ENCODE measurements around the gene PRR15L.
"Not testable (repeated sequence)": the region's sequence is repeated elsewhere in the genome, so short reads cannot be mapped to it uniquely, and the experiment has no call there.

PRR15L gene

GRCh38 chr17:47957591-47958490 lies at the start of gene PRR15L:
TSS of gene PRR15L (minus strand) at chr17:47957883. CDS start at chr17:47953234, 4,649 bp downstream.
- DNase-seq (ENCODE audit: low spot score): no peak
- FAIRE-seq: no peak

- FAIRE-seq: no peak
Observed at GRCh38 chr17:48006936-48007709, 49.4 kb upstream of the PRR15L start.

GRCh38 chr17:48004983-48005382 lies 47.3 kb upstream of the PRR15L start:
- DNase-seq (ENCODE audit: low spot score): no peak
- FAIRE-seq: no peak

More at GRCh38 chr17:48006936-48007709, 49.4 kb upstream of the PRR15L start:
- DNase-seq (ENCODE audit: low spot score): no peak

- no peak for DNase-seq (ENCODE audit: low spot score)
- no peak for FAIRE-seq
Observed at GRCh38 chr17:48003417-48004151, 45.9 kb upstream of the PRR15L start.

- no peak for FAIRE-seq
- DNase-seq (ENCODE audit: low spot score): no peak
Observed at GRCh38 chr17:48002916-48003416, 45.3 kb upstream of the PRR15L start.

- DNase-seq (ENCODE audit: low spot score): peak; percentile 57
- no peak for FAIRE-seq
Observed at GRCh38 chr17:48002266-48002915, 44.7 kb upstream of the PRR15L start.

- FAIRE-seq; DNase-seq (ENCODE audit: low spot score): not testable (repeated sequence)
Observed at GRCh38 chr17:48001657-48002056, 44.0 kb upstream of the PRR15L start.

- FAIRE-seq (no peak), DNase-seq (ENCODE audit: low spot score) (no peak)
Observed at GRCh38 chr17:48001197-48001596, 43.5 kb upstream of the PRR15L start.

- FAIRE-seq: no peak
Observed at GRCh38 chr17:47999582-47999981, 41.9 kb upstream of the PRR15L start.

GRCh38 chr17:47998044-47998443 lies 40.4 kb upstream of the PRR15L start:
- FAIRE-seq (no peak), DNase-seq (ENCODE audit: low spot score) (no peak)

More at GRCh38 chr17:47999582-47999981, 41.9 kb upstream of the PRR15L start:
- no peak for DNase-seq (ENCODE audit: low spot score)

- DNase-seq (ENCODE audit: low spot score) (no peak), FAIRE-seq (no peak)
Observed at GRCh38 chr17:47997586-47997985, 39.9 kb upstream of the PRR15L start.

- DNase-seq (ENCODE audit: low spot score): no peak
- FAIRE-seq: no peak
Observed at GRCh38 chr17:47996201-47996600, 38.5 kb upstream of the PRR15L start.

GRCh38 chr17:47995241-47995935 lies 37.7 kb upstream of the PRR15L start:
- FAIRE-seq (no peak), DNase-seq (ENCODE audit: low spot score) (no peak)

- no peak for FAIRE-seq
- no peak for DNase-seq (ENCODE audit: low spot score)
Observed at GRCh38 chr17:47994724-47995123, 37.0 kb upstream of the PRR15L start.

- DNase-seq (ENCODE audit: low spot score): no peak
- peak; percentile 20 for FAIRE-seq
Observed at GRCh38 chr17:47993964-47994363, 36.3 kb upstream of the PRR15L start.

GRCh38 chr17:47993031-47993564 lies 35.4 kb upstream of the PRR15L start:
- no peak for DNase-seq (ENCODE audit: low spot score)
- no peak for FAIRE-seq

GRCh38 chr17:47992216-47992615 lies 34.5 kb upstream of the PRR15L start:
- FAIRE-seq: no peak
- no peak for DNase-seq (ENCODE audit: low spot score)

GRCh38 chr17:47990962-47991731 lies 33.5 kb upstream of the PRR15L start:
- FAIRE-seq (no peak), DNase-seq (ENCODE audit: low spot score) (no peak)

- DNase-seq (ENCODE audit: low spot score) (no peak), FAIRE-seq (no peak)
Observed at GRCh38 chr17:47989700-47990099, 32.0 kb upstream of the PRR15L start.

Data from urothelium cell line (cell line).